ENCODE results near the gene STMN1.

Gene STMN1

DNA sequence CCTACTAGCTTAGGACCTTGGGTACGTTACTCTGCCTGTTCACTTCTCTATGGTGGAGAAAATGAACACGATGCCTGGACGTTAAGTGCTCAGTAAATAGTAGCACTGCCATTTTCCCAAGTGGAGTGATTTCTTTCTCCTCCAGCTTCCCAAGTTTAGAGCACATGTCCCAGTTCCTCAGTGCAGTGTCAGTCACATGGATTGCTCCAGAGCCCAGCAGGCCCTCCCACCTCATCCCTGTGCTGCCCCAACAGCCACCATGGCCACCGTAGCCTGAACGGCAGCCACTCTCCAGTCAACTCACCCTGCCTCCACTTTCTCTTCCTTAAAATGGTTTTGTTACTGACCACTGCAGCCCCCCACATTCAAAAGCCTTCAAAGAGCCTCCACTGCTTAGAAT, 8.5 kb downstream of the STMN1 start:
- TF ChIP-seq, protein P1, sequence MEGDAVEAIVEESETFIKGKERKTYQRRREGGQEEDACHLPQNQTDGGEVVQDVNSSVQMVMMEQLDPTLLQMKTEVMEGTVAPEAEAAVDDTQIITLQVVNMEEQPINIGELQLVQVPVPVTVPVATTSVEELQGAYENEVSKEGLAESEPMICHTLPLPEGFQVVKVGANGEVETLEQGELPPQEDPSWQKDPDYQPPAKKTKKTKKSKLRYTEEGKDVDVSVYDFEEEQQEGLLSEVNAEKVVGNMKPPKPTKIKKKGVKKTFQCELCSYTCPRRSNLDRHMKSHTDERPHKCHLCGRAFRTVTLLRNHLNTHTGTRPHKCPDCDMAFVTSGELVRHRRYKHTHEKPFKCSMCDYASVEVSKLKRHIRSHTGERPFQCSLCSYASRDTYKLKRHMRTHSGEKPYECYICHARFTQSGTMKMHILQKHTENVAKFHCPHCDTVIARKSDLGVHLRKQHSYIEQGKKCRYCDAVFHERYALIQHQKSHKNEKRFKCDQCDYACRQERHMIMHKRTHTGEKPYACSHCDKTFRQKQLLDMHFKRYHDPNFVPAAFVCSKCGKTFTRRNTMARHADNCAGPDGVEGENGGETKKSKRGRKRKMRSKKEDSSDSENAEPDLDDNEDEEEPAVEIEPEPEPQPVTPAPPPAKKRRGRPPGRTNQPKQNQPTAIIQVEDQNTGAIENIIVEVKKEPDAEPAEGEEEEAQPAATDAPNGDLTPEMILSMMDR (conservative IDR thresholded peaks at IDR 0.05; ENCODE audit: low read depth), result no peak
- DNase-seq (ENCODE audit: low spot score), result no peak
- POLR2A ChIA-PET (ENCODE audit: low non-redundant PET), result no interaction called here
- CTCF ChIA-PET, result interaction anchor here (0.7 kb wide), 1 partner anchor 461 kb away, joined by 3 read pairs; no protein-coding TSS in a partner anchor
- peak overlapping the region; percentile 99 for H3K27ac ChIP-seq

DNA sequence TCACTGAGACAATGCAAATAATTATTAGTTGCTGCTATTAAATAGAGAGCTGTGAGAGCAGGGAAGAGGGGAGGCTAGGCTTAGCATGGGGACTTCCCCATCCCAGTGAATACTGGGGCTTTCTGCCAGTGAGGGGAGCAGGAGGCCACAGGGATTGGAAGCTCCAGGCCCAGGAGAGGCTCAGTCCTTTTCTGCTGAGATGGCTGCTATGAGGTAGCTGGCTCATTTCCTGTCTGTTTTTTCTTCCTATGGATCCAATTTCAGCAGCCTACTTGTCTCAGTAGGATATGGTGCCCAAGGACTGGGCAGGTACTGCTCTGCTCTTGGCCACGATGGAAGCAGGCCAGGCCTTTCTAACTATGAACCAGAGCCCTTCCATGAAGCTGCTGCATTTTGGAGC, 10.0 kb downstream of the STMN1 start:
- TF ChIP-seq, protein P1 (conservative IDR thresholded peaks at IDR 0.05; ENCODE audit: low read depth), result no peak
- H3K27ac ChIP-seq, result peak overlapping the region; percentile 99
- POLR2A ChIA-PET (ENCODE audit: low non-redundant PET), result interaction anchor here (0.6 kb wide), 1 partner anchor 248 kb away, joined by 3 read pairs; no protein-coding TSS in a partner anchor
- CTCF ChIA-PET, result interaction anchor here (0.6 to 2.2 kb wide), 9 partner anchors 8 to 162 kb away, joined by 3 to 12 read pairs (median 3); partner anchors contain the start of genes PAFAH2, PAQR7 and SLC30A2
- no peak for DNase-seq (ENCODE audit: low spot score)

DNA sequence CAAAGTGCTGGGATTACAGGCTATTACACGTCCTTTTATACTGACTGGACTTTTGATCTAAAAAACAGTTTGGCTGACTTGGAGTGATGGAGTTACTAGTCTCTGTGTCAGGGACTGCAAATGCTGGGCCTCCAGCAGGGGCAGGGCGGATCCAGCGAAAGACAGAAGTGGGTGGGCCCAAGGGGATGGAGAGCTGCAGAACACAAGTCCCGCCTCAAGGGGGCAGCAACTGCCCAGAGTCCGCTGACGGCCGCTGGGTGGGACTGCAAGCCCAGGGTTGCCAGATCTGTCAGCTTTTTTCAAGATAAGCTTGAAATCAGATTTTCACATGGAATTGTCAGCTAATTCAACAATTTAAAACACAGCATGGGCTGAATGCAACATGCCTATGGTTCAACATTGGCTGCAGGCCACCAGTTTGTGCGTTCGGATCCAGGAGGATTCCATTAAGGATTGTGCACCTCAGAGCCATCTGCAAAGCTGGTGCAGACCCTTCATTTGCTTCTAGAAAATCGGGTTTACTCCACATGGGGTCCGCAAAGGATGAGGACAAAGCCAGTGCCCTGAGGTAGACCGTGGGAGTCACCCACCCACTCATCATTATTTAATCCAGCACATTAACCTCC, 10.7 kb downstream of the STMN1 start:
- TF ChIP-seq, protein P1 (conservative IDR thresholded peaks at IDR 0.05; ENCODE audit: low read depth), result peak; percentile 94
- CTCF ChIA-PET, result interaction anchor here (0.6 to 2.2 kb wide), 16 partner anchors 8 to 426 kb away, joined by 3 to 12 read pairs (median 4); partner anchors contain the start of genes PAFAH2, PAQR7 and SLC30A2
- POLR2A ChIA-PET (ENCODE audit: low non-redundant PET), result interaction anchor here (0.8 kb wide), 1 partner anchor 21 kb away, joined by 3 read pairs; no protein-coding TSS in a partner anchor

DNA sequence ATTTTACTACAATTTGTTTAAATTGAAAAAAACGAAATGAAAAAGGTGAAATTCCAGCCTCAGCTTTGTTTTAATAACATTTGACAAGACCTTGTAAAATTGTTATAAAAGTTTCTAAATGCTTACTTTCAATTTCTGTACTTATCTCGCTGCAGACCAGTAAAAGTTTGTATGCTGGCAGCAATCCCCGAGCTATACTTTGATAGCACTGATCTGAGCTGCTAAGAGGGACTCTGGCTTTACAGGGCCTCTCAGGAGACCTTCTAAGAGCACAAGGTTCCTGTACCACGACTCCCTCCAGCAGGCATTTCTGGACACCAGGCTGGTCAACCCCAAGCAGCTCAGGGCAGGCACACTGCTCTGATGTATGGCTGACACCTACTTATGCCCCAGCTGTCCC, 13.1 kb downstream of the STMN1 start:
- peak overlapping the region; percentile 99 for H3K27ac ChIP-seq
- no peak for DNase-seq (ENCODE audit: low spot score)
- ChIA-PET POLR2A (ENCODE audit: low non-redundant PET) (interaction anchor here (4.3 kb wide), 1 partner anchor 18 kb away, joined by 18 read pairs; the partner anchor contains the start of gene PAQR7), CTCF (interaction anchor here (1.0 to 1.3 kb wide), 2 partner anchors 82 to 105 kb away, joined by 3 read pairs; partner anchors contain the start of gene PAFAH2)
- TF ChIP-seq, protein P1 (conservative IDR thresholded peaks at IDR 0.05; ENCODE audit: low read depth), result no peak

More for the DNA sequence above, 10.7 kb downstream of the STMN1 start:
- DNase-seq (ENCODE audit: low spot score), result peak; percentile 94
- peak overlapping the region; percentile 99 for H3K27ac ChIP-seq

DNA sequence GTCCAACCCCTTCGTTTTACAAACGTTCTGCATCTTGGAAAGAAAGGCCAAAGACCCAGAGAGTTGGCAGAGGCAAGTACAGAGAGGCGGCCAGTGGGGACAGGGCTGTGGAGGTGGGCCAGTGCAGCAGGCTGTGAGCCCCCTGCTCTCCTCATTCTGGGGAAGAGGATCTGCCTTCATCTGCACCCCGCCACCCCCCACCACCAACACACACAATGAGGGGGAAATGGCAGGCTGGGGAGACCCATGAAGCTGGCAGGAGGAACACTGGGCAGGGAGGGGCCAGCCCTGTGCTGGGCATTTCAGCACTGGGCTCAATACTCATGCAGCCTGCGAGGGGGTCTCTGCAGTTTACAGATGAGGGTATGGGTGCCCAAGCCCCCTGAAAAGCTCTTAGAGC, 14.6 kb downstream of the STMN1 start:
- H3K27ac ChIP-seq, result peak overlapping the region; percentile 99
- TF ChIP-seq, protein P1 (conservative IDR thresholded peaks at IDR 0.05; ENCODE audit: low read depth), result no peak
- CTCF ChIA-PET, result interaction anchor here (0.6 to 0.7 kb wide), 4 partner anchors 78 to 1077 kb away, joined by 3 to 10 read pairs (median 5); no protein-coding TSS in a partner anchor
- no peak for DNase-seq (ENCODE audit: low spot score)
- POLR2A ChIA-PET (ENCODE audit: low non-redundant PET), result interaction anchor here (0.6 to 4.3 kb wide), 2 partner anchors 16 to 17 kb away, joined by 3 to 18 read pairs; partner anchors contain the start of gene PAQR7

DNA sequence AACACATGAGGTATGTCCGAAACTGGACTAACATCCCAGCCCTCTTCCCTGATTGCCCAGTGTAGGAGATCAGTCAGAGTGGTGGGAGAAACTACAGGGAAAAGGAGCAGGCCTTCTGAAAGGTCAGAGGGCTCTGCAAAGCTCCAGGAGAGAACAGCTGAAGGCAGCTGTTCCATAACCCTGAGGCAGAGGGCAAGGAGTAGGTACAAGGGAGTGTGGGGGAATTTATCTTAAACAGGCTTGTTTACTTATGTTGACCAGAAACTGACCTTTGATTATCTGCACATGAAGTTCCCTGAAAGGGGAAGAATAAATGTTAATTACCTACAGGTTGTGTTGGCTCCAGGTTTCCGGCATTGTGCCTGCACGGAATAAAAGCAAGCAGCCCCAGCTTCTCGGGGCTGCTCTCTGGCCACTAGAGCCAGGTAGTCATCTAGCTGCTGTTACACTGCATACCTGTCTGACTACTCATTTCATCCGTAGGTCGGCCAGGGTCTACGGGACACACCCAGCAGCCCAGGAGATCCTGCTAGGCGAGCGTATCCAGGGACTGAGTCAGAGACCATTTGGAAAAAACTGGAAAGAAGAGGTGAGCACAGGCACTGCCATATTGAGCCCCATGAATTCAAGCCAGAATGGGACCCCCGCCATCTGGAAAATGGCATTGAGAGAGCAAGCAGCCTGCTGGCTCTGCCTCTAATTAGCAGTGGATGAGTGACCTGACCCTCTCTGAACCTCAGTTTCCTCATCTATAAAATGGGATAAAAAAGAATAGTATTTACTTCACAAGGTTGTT, 15.8 kb downstream of the STMN1 start:
- CTCF ChIA-PET, result interaction anchor here (0.6 kb wide), 1 partner anchor 248 kb away, joined by 3 read pairs; no protein-coding TSS in a partner anchor
- POLR2A ChIA-PET (ENCODE audit: low non-redundant PET), result interaction anchor here (0.6 to 4.3 kb wide), 3 partner anchors 10 to 46 kb away, joined by 5 to 18 read pairs (median 13); partner anchors contain the start of gene PAQR7
- H3K27ac ChIP-seq, result peak overlapping the region; percentile 99

More for the DNA sequence above, 15.8 kb downstream of the STMN1 start:
- DNase-seq (ENCODE audit: low spot score), result peak; percentile 93
- TF ChIP-seq, protein P1 (conservative IDR thresholded peaks at IDR 0.05; ENCODE audit: low read depth), result no peak

Data from RWPE1 (cell line).